GM23338 (cell line): ENCODE data around the gene ANO4. TPM values are rescaled to one million over a fixed set of nuclear protein-coding genes. Genes with fewer than 3 reads are reported as not detected.

Experiments
- ATAC-seq: fragments of 200-7000 bp; cut with Tn5 transposase; 3 replicates; pipeline ENCODE4 v1.9.1; 2020
- DNase-seq: peaks from one replicate; pipeline ENCODE4 v3.0.0-alpha.2; 2015; ENCODE audit warnings: low spot score
- H2AFZ ChIP-seq: fragments of 200-600 bp; sonication (generic); 2 replicates; pipeline ENCODE4 v1.8.0; 2016; ENCODE audit warnings: antibody characterized with exemption, mild to moderate bottlenecking, moderate library complexity
- H3F3A ChIP-seq: fragments of 200-600 bp; sonication (generic); replicated peaks from 2 replicates; pipeline ENCODE4 v1.8.0; 2017; ENCODE audit warnings: antibody characterized with exemption, mixed run types, low read depth
- H3K27ac ChIP-seq: fragments of 200-600 bp; sonication (generic); 2 replicates; pipeline ENCODE4 v1.6.1; 2016; ENCODE audit warnings: low read depth
- H3K27me3 ChIP-seq: fragments of 200-600 bp; sonication (generic); 2 replicates; pipeline ENCODE4 v1.8.0; 2016; ENCODE audit warnings: mild to moderate bottlenecking, mixed run types, moderate library complexity; ENCODE audit not compliant: insufficient read depth
- H3K36me3 ChIP-seq: fragments of 200-600 bp; sonication (generic); 2 replicates; pipeline ENCODE4 v1.8.0; 2016; ENCODE audit warnings: mild to moderate bottlenecking; ENCODE audit not compliant: insufficient read depth
- H3K4me1 ChIP-seq: fragments of 200-600 bp; sonication (generic); 2 replicates; pipeline ENCODE4 v1.8.0; 2016; ENCODE audit warnings: mild to moderate bottlenecking, moderate library complexity; ENCODE audit not compliant: insufficient read depth
- H3K4me2 ChIP-seq: fragments of 200-600 bp; sonication (generic); 2 replicates; pipeline ENCODE4 v1.7.1; 2017; ENCODE audit warnings: mixed run types
- H3K4me3 ChIP-seq: fragments of 200-600 bp; sonication (generic); 2 replicates; pipeline ENCODE4 v1.6.1; 2016; ENCODE audit warnings: mixed run types
- H3K79me2 ChIP-seq: fragments of 200-600 bp; sonication (generic); replicated peaks from 2 replicates; pipeline ENCODE4 v1.8.0; 2017; ENCODE audit warnings: mild to moderate bottlenecking; ENCODE audit not compliant: insufficient read depth
- H3K9me2 ChIP-seq: fragments of 200-600 bp; sonication (generic); 2 replicates; pipeline ENCODE4 v1.8.0; 2017; ENCODE audit not compliant: insufficient read depth
- H4K20me1 ChIP-seq: fragments of 200-600 bp; sonication (generic); replicated peaks from 2 replicates; pipeline ENCODE4 v1.8.0; 2017; ENCODE audit warnings: mild to moderate bottlenecking; ENCODE audit not compliant: insufficient read depth
- H3K27ac Mint-ChIP-seq: 2 replicates; pipeline ENCODE4 v1.8.0; 2020; ENCODE audit warnings: inconsistent platforms, mild to moderate bottlenecking, moderate library complexity, mixed read lengths
- H3K27me3 Mint-ChIP-seq: 3 replicates; pipeline ENCODE4 v1.8.0; 2022; ENCODE audit warnings: low read depth, mild to moderate bottlenecking, moderate library complexity, mixed read lengths, inconsistent platforms; ENCODE audit not compliant: insufficient read depth, poor library complexity
- H3K36me3 Mint-ChIP-seq: 3 replicates; pipeline ENCODE4 v1.8.0; 2021; ENCODE audit warnings: low read depth, mild to moderate bottlenecking, inconsistent platforms, moderate library complexity, mixed read lengths
- H3K4me1 Mint-ChIP-seq: 3 replicates; pipeline ENCODE4 v1.8.0; 2020; ENCODE audit warnings: mild to moderate bottlenecking, inconsistent platforms, mixed read lengths
- H3K4me3 Mint-ChIP-seq: 3 replicates; pipeline ENCODE4 v1.8.0; 2021; ENCODE audit warnings: moderate library complexity, mild to moderate bottlenecking, inconsistent platforms, mixed read lengths
- H3K9me3 Mint-ChIP-seq: 3 replicates; pipeline ENCODE4 v1.8.0; 2020; ENCODE audit warnings: moderate library complexity, mild to moderate bottlenecking, inconsistent platforms, mixed read lengths
- CREB1 ChIP-seq: fragments of 250-450 bp; sonication (Bioruptor Pico); IDR thresholded peaks from 2 replicates; pipeline ENCODE4 v1.5.0; 2020; ENCODE audit warnings: low read depth, mild to moderate bottlenecking, moderate library complexity
- CTCF ChIP-seq, 2 experiments: fragments of 200-600 bp in 1 of 2; sonication (generic) in 1 of 2; conservative IDR thresholded peaks; 2 replicates each; pipeline versions ENCODE4 v1.5.1 to v1.6.1; 2016 to 2017; ENCODE audit warnings: antibody characterized with exemption in 2 of 2, low read depth in 2 of 2, mild to moderate bottlenecking in 2 of 2, moderate library complexity in 1 of 2
- ETS1 ChIP-seq: IDR thresholded peaks from 2 replicates; pipeline ENCODE4 v1.6.1; 2016; ENCODE audit warnings: antibody characterized with exemption
- NANOG ChIP-seq: IDR thresholded peaks from 2 replicates; pipeline ENCODE4 v1.6.1; 2016; ENCODE audit warnings: antibody characterized with exemption, borderline replicate concordance
- POLR2AphosphoS5 ChIP-seq: IDR thresholded peaks from 2 replicates; pipeline ENCODE4 v1.6.1; 2016; ENCODE audit warnings: antibody characterized with exemption, low read depth
- STAT1 ChIP-seq: IDR thresholded peaks from one replicate; pipeline ENCODE4 v1.6.1; 2016; ENCODE audit warnings: antibody characterized with exemption; ENCODE audit not compliant: unreplicated experiment
- ZNF114 ChIP-seq: fragments of 250-450 bp; sonication (Bioruptor Pico); IDR thresholded peaks from 2 replicates; pipeline ENCODE4 v1.5.0; 2020; ENCODE audit warnings: mild to moderate bottlenecking, moderate library complexity
- ZNF331 ChIP-seq: fragments of 250-450 bp; sonication (Bioruptor Pico); IDR thresholded peaks from 2 replicates; pipeline ENCODE4 v1.5.0; 2020; ENCODE audit warnings: low read depth, mild to moderate bottlenecking, moderate library complexity
- ZNF462 ChIP-seq: fragments of 250-450 bp; sonication (Bioruptor Pico); IDR thresholded peaks from 2 replicates; pipeline ENCODE4 v1.5.0; 2020; ENCODE audit warnings: mild to moderate bottlenecking, moderate library complexity
- polyA plus RNA-seq: library from polyadenylated mRNA; unstranded; fragments of >200 nt; fragmentation: Nextera tagmentation; extraction: Ambion mirVana; gene quantifications from 2 replicates; pipeline ENCODE4 v1.2.1, GENCODE V29; 2016
- total RNA-seq: library from RNA; depleted of rRNA; stranded (reverse); fragments of >200 nt; shearing (Covaris generic); gene quantifications from 2 replicates; pipeline ENCODE4 v1.2.3, GENCODE V29; 2014

Gene ANO4
- total and polyA plus RNA-seq, 2 experiments from 2014 or later: 1.7 to 8.7 TPM

GRCh38 chr12:100859063-100859627, 64.6 kb downstream of the ANO4 start:
- Histone ChIP-seq H2AFZ (no peak overlapping the region), H3K9me2 (no peaks in the 10 kb centered on the region), H3F3A (no peaks in the 10 kb centered on the region), H3K36me3 (no peaks in the 10 kb centered on the region), H4K20me1 (no peaks in the 10 kb centered on the region), H3K4me3 (no peak overlapping the region), H3K27me3 (no peaks in the 10 kb centered on the region), H3K27ac (no peak overlapping the region), H3K4me1 (0 out of 2 replicates have a peak, but pooled peaks cover 4% of the 10 kb centered on the region), H3K79me2 (no peaks in the 10 kb centered on the region), H3K4me2 (no peak overlapping the region)
- Mint-ChIP-seq H3K27me3 (peaks cover 4% of the 10 kb centered on the region), H3K9me3 (no peaks in the 10 kb centered on the region), H3K4me1 (peaks cover 8% of the 10 kb centered on the region; the same call in 2 of the 3 replicates), H3K36me3 (no peaks in the 10 kb centered on the region), H3K27ac (no peak overlapping the region), H3K4me3 (no peak overlapping the region)
- no peak for TF ChIP-seq POLR2AphosphoS5
- no peak for TF ChIP-seq CTCF (conservative IDR thresholded peaks at IDR 0.05; ENCODE audit: low read depth in 2 of 2)
- TF ChIP-seq ETS1: no peak
- TF ChIP-seq CREB1 (CRISPR knock-in tag): no peak
- no peak for TF ChIP-seq ZNF331 (CRISPR knock-in tag)
- TF ChIP-seq NANOG: no peak
- no peak for TF ChIP-seq ZNF462
- TF ChIP-seq STAT1: no peak
- no peak for TF ChIP-seq ZNF114 (CRISPR knock-in tag)
- no peak for ATAC-seq
- no peak for DNase-seq
